Iris pigment epithelial cell (primary cell): ENCODE data around the gene FAM120AOS.

Experiments
- DNase-seq: peaks from one replicate; pipeline ENCODE4 v3.0.0-alpha.2; 2011; ENCODE audit warnings: low read depth

The FAM120AOS gene

GRCh38 chr9:93453047-93453914 lies at the start of gene FAM120AOS:
Gene FAM120AOS (minus strand): TSS chr9:93453581. CDS start chr9:93452709, 872 bp downstream.
- DNase-seq: peak; percentile 98

GRCh38 chr9:93501406-93501805 lies 48.0 kb upstream of the FAM120AOS start:
- DNase-seq: no peak

GRCh38 chr9:93500571-93501298 lies 47.4 kb upstream of the FAM120AOS start:
- no peak for DNase-seq

GRCh38 chr9:93496285-93496684 lies 42.9 kb upstream of the FAM120AOS start:
- DNase-seq: no peak

- DNase-seq: no peak
Measured at GRCh38 chr9:93493949-93494348, 40.6 kb upstream of the FAM120AOS start.

GRCh38 chr9:93492327-93492726 lies 38.9 kb upstream of the FAM120AOS start:
- DNase-seq: no peak

- DNase-seq: no peak
Measured at GRCh38 chr9:93491593-93492232, 38.3 kb upstream of the FAM120AOS start.

- DNase-seq: no peak
Measured at GRCh38 chr9:93488244-93488643, 34.9 kb upstream of the FAM120AOS start.

GRCh38 chr9:93486268-93486667 lies 32.9 kb upstream of the FAM120AOS start:
- DNase-seq: peak; percentile 40

- DNase-seq: no peak
Measured at GRCh38 chr9:93483497-93483896, 30.1 kb upstream of the FAM120AOS start.

GRCh38 chr9:93480728-93481324 lies 27.4 kb upstream of the FAM120AOS start:
- DNase-seq: no peak

GRCh38 chr9:93480262-93480661 lies 26.9 kb upstream of the FAM120AOS start:
- no peak for DNase-seq

GRCh38 chr9:93479726-93480125 lies 26.3 kb upstream of the FAM120AOS start:
- DNase-seq: peak; percentile 44

- no peak for DNase-seq
Measured at GRCh38 chr9:93477397-93477796, 24.0 kb upstream of the FAM120AOS start.

- DNase-seq: no peak
Measured at GRCh38 chr9:93476924-93477323, 23.5 kb upstream of the FAM120AOS start.

GRCh38 chr9:93475856-93476255 lies 22.5 kb upstream of the FAM120AOS start:
- DNase-seq: peak; percentile 52

GRCh38 chr9:93475108-93475507 lies 21.7 kb upstream of the FAM120AOS start:
- DNase-seq: no peak

GRCh38 chr9:93473411-93473810 lies 20.0 kb upstream of the FAM120AOS start:
- DNase-seq: peak; percentile 79

GRCh38 chr9:93471124-93471523 lies 17.7 kb upstream of the FAM120AOS start:
- no peak for DNase-seq

GRCh38 chr9:93470391-93470790 lies 17.0 kb upstream of the FAM120AOS start:
- DNase-seq: no peak

GRCh38 chr9:93468763-93469456 lies 15.5 kb upstream of the FAM120AOS start:
- peak; percentile 66 for DNase-seq

- DNase-seq: no peak
Measured at GRCh38 chr9:93467462-93467861, 14.1 kb upstream of the FAM120AOS start.
